Lower leg skin (tissue), 3 donors: ENCODE measurements around the gene CCT6A.

Experiments
- CTCF ChIP-seq, 3 donors: fragments of 450-650 bp; IDR thresholded peaks; one replicate each; pipeline ENCODE4 v1.5.1; 2016; ENCODE audit warnings: antibody characterized with exemption in 3 of 3, mild to moderate bottlenecking in 3 of 3, moderate library complexity in 2 of 3
- POLR2A ChIP-seq, 2 donors: fragments of 450-650 bp; IDR thresholded peaks; one replicate each; pipeline ENCODE4 v1.6.1; 2016 to 2017; ENCODE audit warnings: antibody characterized with exemption in 2 of 2, mild to moderate bottlenecking in 1 of 2, moderate library complexity in 1 of 2

GRCh38 chr7:56048245-56048644 is 3.3 kb upstream of the CCT6A start:
- TF ChIP-seq CTCF (IDR thresholded peaks at IDR 0.05) (no peak), POLR2A (IDR thresholded peaks at IDR 0.05) (no peak)
